Measurements from ENCODE around the gene PITPNB. TPM values are rescaled to one million over a fixed set of nuclear protein-coding genes. Genes with fewer than 3 reads are reported as not detected.

Gene PITPNB
- total and polyA plus RNA-seq, 2 of the 13 experiments (the other 11 are each of a cell fraction or from before 2014, with no cell fraction given), result 17.0 to 30.1 TPM

Small RNAs within 50 kb of the gene (microRNA-seq; reads per million reads assigned to microRNA genes)
- gene MIR3199-1 (not detected), gene MIR3199-2 (not detected)

Small RNAs within 50 kb of the gene (small RNA-seq; reads per million reads assigned to genes)
- gene MIR3199-1 (ENCODE audit: insufficient read depth in 2 of 3, insufficient read length in 3 of 3, low read depth in 2 of 3, low replicate concordance in 1 of 3) (0 reads per million in 3 experiments), gene RF02198 (ENCODE audit: insufficient read depth in 2 of 3, insufficient read length in 3 of 3, low read depth in 2 of 3, low replicate concordance in 1 of 3) (0 reads per million in 3 experiments)

Other genes starting within 250 kb of the PITPNB start
- gene MN1, start 117.5 kb downstream of the PITPNB start, total RNA-seq (2016; rRNA removed; fragmentation: Illumina TruSeq; extraction: Trizol), result not detected in 2 replicates
- gene MN1, start 117.5 kb downstream of the PITPNB start, polyA plus RNA-seq (2011; rRNA removed), result 0.01 and 0.09 TPM in 2 replicates